OCI-LY1 (cell line): ENCODE measurements around the gene FZR1.

Experiments
- CTCF ChIP-seq: fragments of 200-600 bp; sonication (generic), shearing (Covaris generic); IDR thresholded peaks from 2 replicates; pipeline ENCODE4 v1.5.1; 2017; ENCODE audit warnings: mild to moderate bottlenecking, antibody characterized with exemption, low read length, moderate library complexity, mixed read lengths
- EZH2 ChIP-seq: fragments of 200-600 bp; sonication (generic), shearing (Covaris generic); IDR thresholded peaks from 2 replicates; pipeline ENCODE4 v1.8.0; 2017; ENCODE audit warnings: borderline replicate concordance, mixed run types, mild to moderate bottlenecking, antibody characterized with exemption, low read length, moderate library complexity, mixed read lengths

GRCh38 chr19:3477506-3477905 is 28.6 kb upstream of the FZR1 start:
- no peak for TF ChIP-seq CTCF
- TF ChIP-seq EZH2, result no peak
